Stimulated activated CD8-positive, alpha-beta memory T cell treated with anti-CD3 and anti-CD28 coated beads, Interleukin-4, amount 100 ng/mL, for 48 hours (primary cell): Measurements from ENCODE around the gene ARMC5.

Experiments used
- DNase-seq: peaks from one replicate; pipeline ENCODE4 v3.0.0-alpha.2; 2020

ARMC5 gene

DNA sequence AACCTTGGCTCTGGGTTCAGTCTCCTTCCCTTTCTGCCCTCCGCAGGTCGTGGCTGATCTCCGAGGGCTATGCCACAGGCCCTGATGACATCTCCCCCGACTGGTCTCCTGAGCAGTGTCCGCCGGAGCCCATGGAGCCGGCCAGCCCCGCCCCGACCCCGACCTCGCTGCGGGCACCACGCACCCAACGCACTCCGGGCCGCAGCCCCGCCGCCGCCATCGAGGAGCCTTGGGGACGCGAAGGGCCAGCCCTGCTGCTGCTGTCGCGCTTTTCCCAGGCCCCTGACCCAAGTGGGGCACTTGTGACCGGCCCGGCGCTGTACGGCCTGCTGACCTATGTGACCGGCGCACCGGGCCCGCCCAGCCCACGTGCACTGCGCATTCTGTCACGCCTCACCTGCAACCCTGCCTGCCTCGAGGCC is 5.1 kb downstream of the ARMC5 start:
- DNase-seq = no peak

DNA sequence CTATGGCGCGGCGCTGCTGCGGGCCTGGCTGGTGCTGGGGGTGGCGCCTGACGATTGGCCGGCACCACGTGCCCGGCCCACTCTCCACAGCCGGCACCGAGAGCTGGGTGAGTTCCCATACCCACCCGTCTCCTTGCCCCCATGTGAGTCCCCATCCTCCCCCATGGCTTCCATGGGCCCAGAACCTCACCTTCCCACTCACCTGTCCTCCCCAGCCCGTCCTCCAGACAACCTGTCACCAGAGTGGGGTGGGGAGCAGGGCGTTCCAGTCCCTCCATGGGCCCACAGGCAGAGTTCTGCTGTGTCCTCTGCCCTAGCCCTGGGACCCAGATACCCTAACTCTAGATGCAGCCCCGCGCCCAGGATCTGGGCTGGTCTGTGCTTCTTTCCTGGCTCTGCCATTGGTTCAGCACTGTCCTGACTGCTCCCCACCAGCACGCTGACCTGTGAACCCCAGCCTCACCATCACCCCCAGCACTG is 5.5 kb downstream of the ARMC5 start:
- DNase-seq = no peak

DNA sequence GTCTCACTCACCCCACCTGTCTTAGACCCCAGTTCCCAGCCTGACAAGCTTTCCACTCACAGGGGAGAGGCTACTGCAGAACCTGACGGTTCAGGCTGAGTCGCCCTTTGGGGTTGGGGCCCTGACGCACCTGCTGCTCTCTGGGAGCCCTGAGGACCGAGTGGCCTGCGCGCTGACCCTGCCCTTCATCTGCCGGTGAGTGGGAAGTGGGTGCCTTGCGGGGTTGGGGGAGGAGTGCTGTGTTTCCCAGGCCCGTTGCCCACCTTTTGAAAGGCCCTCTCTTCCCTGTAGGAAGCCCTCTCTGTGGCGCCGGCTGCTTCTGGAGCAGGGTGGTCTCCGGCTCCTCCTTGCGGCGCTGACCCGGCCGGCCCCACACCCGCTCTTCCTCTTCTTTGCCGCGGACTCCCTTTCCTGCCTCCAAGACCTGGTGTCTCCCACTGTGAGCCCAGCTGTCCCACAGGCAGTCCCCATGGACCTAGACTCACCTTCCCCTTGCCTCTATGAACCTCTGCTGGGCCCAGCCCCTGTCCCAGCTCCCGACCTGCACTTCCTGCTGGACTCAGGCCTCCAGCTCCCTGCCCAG is 6.6 kb downstream of the ARMC5 start:
- DNase-seq = no peak

DNA sequence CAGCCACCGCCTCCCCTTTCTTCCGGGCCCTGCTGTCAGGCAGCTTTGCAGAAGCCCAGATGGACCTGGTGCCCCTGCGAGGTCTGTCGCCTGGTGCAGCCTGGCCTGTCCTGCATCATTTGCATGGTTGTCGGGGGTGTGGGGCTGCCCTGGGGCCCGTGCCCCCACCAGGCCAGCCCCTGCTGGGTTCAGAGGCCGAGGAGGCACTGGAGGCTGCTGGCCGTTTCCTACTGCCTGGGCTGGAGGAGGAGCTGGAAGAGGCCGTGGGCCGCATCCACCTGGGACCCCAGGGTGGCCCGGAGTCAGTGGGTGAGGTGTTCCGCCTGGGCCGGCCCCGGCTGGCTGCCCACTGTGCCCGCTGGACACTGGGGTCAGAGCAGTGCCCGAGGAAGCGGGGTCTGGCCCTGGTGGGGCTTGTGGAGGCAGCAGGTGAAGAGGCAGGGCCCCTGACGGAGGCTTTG is 7.1 kb downstream of the ARMC5 start:
- no peak for DNase-seq

DNA sequence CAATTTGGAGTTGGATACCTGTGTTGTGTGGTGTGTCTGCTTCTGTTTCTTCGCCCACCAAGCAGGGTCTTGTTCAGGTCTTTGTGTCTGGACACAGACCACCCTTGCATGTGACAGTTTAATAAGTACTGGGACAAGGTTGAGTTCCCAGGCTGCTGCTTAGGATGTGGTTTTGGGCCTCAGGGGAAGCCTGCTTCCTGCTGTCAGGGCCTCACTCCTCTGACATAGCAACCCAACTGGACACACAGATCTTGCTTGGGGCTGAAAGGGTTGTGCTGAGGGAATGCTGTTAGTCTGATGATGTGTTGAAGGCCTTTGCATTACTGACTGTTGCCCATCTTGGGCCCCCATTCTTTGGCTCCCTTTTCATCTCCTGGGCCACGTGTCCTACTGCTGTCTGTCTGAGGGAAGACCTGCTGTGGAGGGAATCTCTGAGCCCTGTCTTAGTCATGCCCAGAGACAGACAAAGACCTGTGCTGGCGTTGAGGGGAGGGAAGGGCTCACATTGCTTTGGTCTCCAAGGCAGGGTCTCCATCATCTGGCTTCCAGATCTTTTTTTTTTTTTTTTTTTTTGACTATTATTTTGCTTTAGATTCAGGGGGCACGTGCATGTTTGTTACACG is 8.0 kb downstream of the ARMC5 start:
- DNase-seq = no peak

DNA sequence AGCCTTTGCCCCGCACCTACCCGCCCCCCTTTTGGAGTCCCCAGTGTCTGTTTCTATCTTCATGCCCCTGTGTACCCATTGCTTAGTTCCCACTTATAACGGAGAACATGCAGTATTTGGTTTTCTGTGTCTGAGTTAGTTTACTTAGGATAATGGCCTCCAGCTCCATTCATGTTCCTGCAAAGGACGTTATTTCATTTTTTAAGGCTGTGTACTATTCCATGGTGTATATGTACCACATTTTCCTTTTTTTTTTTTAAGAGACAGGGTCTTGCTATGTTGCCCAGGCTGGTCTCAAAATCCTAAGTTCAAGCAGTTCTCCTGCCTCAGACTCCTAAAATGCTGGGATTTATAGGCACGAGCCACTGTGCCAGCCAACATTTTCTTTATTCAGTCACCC is 8.6 kb downstream of the ARMC5 start:
- no peak for DNase-seq

DNA sequence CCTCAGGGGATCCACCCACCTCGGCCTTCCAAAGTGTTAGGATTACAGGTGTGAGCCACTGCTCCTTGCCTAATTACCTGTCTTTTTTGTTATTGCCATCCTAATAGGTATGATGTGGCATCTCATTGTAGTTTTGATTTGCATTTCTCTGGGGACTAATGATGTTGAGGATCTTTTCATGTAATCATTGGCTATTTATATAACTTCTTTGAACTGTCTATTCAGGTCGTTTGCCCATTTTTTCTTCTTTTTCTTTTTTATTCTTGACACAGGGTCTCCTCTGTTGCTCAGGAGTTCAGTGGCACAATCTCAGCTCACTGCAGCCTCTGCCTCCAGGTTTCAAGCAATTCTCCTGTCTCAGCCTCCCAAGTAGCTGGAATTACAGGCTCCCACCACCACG is 11.3 kb downstream of the ARMC5 start:
- DNase-seq = no peak

DNA sequence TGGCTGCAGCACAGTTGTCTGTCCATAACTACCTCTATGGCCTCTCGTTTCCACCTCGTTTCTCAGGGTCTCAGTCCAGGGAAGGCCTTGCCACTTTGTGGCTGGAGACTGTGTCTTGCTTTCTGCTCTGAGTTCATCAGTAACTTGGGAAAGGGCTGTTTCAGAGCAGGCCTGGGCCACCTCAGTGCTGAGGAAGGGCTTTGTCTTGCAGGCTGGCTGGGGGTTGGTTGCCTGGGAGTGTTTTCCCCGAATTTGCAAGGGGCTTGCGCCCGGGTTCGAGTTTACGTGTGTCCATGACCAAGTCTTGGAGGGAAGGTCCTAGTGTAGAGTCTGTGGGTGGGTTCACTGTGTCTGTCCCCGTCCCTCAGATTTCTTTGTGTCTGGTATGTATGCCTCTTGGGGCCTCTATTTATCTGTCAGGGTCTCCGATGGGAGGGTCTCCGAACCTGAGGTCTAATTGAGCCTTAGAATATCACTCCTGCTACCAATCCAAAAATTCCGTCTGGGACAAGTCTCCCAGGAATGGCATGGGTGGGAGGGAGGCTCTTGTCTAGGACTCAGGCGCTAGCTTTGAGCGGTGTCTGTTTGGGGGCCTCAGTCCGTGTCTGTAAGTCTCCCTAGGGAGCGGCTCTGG is 12.1 kb downstream of the ARMC5 start:
- no peak for DNase-seq

DNA sequence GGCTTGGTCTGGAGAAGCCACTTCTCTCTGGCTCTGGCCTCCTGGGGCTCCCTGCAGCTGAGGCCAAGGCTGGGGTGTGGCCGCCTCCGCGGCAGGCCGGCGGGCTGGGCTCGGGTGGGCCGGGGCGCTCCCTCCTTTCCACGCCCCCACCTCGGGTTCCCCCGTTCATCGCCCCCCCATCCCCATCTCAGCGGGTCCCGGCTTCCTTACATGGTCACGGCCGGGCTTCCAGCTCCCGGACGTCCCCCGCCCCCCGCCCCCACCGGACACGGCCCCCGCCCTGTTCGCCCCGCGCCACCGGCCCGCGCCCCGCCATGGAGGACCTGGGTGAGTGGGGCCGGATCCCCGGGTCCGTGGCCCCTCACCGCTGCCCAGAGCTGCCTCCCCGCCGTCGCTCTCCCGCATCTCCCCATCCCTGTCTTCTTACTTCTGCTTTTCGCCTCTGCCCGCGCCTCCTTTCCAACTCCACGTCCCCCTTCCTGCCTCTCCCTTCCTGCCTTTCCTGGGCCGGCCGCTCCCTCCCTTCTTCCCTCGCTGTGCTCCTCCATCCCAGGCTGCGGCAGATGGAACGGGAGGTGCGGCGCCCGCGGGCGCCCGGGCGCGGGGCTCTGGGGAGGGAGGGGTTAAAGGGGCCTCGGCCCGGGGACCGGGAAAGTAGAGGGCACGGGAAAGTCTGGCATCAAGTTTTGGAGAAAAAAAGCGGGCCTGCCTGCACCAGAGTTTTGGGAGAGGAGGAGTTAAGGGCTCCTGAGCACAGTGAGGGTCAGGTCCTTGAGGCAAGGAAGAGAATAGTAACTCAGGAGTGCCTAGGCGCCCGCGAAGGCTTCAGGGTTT is 12.8 kb downstream of the ARMC5 start, which contains the start of gene TGFB1I1:
TGFB1I1 (plus strand) TSS at position 278 of the 834 bp plus-strand sequence; CDS start at position 315, 37 bp downstream.
- DNase-seq = no peak

DNA sequence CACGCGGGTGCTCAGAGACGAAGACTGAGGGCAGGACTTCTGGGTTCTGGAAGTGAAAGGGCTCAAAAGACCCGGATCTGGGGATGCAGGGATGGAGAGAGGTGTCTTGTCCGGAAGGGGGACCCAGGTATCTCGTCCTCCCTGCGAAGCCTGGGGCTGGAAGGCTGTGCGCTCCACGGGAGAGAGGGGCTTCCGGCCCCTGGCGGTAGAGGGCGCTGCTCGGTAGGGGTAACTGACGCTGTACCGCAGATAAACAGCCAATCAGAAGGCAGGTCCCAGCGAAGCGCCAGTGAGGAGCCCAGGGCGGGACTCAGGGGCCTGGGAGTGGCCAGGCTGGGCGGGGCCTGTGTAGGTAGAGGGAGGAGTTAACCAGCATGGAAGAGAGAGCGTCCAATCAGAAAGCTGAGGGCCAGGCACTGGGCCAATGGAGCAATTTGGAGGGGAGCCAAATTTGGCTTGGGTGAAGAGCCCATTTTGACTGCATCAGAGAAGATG is 13.5 kb downstream of the ARMC5 start:
- peak; percentile 74 for DNase-seq

DNA sequence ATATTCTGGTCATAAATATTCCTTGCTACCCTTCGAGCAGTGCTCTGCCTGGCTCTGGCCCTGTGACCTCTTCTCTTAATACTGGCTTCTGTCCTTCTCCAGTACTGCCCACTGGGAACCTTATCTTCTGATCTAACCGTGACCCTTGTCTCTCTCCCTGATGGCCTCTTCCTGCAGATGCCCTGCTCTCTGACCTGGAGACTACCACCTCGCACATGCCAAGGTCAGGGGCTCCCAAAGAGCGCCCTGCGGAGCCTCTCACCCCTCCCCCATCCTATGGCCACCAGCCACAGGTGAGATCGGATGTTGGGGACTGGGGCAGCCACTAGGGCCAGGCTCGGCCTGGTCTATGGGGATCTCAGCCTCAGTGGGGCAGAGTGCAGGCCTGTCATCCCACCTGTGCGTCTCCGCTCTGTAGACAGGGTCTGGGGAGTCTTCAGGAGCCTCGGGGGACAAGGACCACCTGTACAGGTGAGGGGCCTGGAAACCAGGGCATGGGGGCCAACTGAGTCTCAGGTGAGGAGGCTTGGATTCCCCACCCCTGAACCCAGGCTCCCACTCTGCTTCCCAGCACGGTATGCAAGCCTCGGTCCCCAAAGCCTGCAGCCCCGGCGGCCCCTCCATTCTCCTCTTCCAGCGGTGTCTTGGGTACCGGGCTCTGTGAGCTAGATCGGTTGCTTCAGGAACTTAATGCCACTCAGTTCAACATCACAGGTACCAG is 14.1 kb downstream of the ARMC5 start:
- no peak for DNase-seq

DNA sequence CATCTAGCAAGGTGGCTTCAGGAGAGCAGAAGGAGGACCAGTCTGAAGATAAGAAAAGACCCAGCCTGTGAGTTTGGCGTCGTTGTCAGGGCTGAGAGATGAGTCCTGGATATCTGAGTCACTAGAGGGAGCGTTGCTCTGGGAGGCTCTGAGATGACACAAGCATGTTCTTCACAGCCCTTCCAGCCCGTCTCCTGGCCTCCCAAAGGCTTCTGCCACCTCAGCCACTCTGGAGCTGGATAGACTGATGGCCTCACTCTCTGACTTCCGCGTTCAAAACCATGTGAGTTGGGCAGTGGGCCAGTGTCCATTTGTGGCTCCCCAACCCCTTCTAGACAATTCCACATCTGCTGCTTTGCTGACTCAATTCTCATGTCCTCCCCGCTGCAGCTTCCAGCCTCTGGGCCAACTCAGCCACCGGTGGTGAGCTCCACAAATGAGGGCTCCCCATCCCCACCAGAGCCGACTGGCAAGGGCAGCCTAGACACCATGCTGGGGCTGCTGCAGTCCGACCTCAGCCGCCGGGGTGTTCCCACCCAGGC is 14.9 kb downstream of the ARMC5 start:
- no peak for DNase-seq

DNA sequence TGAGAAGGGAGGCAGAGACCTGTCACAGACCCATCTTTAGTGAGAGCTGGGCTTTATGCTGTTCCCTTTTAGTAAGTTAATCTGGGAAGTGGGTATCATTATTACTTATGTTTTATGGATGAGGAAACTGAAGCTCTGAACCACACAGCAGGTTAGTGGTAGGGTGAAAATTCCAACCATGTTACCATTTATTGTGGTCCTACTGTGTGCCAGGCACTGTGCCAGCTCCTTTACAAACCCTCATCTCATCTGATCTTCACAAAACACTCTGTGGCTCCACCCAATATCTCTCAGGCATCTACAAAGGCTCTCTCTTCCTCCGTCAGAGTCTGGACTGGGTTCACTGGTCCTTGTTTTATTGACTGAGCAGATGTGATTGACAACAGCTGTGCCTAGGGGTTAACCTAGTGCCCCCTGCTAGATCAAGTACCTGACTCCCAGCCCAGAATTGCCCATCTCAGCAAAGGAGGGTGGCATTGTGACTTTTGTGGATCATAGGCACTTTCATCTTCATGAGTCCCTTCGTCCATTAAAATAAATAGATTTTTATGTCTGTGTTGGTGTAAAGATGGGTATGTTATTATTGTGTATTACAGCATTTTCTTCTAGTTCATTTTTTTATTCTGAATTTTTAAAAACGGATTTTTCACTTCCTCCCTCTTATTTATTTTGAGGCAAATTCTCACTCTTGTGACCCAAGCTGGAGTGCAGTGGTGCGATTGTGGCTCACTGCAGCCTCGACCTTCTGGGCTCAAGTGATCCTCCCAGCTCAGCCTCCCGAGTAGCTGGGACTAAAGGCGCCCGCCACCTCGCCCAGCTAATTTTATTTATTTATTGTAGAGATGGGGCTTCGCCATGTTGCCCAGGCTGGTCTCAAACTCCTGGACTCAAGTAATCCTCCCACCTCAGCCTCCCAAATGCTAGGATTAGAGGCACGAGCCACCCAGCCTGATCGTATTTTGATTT is 15.8 kb downstream of the ARMC5 start:
- no peak for DNase-seq

DNA sequence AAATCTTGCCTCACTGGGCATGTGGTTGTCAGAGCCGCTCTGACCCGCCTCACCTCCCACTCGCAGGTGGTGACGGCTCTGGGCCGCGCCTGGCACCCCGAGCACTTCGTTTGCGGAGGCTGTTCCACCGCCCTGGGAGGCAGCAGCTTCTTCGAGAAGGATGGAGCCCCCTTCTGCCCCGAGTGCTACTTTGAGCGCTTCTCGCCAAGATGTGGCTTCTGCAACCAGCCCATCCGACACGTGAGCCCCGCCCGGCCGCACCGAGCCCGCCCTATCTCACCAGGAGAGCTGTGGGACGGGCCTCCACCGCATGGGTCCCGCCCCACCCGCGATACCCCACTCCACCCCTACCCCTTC is 16.6 kb downstream of the ARMC5 start:
- DNase-seq = no peak

DNA sequence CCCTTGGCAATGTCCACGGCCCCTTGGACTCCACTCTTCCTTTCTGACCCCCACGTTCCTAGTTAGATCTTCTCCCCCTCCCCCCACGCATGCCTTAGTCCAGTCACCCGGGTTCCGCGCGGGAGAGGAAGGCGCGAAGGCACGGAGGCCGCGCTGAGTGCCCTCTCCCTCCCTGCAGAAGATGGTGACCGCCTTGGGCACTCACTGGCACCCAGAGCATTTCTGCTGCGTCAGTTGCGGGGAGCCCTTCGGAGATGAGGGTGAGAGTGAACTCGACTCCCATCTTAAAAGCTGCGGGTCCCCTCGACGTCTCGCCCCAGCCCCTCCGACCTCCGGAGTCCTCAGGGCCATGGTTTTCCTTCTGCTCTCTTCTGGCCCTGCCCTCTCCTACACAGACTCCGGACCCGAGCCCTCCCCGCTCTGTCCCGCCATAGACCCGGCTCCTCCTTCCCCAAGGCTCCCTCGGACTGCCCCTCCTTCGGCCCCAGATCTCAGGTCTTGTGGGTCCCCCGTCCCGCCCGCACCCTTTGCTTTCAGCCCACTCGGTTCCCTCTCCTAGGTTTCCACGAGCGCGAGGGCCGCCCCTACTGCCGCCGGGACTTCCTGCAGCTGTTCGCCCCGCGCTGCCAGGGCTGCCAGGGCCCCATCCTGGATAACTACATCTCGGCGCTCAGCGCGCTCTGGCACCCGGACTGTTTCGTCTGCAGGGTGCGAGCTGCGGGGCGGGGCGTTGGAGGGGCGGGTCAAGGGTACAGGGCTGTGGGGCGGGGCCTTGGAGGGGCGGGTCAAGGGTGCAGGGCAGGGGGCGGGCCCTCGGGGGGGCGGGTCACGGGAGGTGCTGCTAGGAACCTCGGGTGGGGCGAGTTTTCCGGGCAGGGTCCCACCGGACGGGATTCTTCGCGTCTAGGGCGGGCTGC is 17.3 kb downstream of the ARMC5 start:
- peak; percentile 93 for DNase-seq

DNA sequence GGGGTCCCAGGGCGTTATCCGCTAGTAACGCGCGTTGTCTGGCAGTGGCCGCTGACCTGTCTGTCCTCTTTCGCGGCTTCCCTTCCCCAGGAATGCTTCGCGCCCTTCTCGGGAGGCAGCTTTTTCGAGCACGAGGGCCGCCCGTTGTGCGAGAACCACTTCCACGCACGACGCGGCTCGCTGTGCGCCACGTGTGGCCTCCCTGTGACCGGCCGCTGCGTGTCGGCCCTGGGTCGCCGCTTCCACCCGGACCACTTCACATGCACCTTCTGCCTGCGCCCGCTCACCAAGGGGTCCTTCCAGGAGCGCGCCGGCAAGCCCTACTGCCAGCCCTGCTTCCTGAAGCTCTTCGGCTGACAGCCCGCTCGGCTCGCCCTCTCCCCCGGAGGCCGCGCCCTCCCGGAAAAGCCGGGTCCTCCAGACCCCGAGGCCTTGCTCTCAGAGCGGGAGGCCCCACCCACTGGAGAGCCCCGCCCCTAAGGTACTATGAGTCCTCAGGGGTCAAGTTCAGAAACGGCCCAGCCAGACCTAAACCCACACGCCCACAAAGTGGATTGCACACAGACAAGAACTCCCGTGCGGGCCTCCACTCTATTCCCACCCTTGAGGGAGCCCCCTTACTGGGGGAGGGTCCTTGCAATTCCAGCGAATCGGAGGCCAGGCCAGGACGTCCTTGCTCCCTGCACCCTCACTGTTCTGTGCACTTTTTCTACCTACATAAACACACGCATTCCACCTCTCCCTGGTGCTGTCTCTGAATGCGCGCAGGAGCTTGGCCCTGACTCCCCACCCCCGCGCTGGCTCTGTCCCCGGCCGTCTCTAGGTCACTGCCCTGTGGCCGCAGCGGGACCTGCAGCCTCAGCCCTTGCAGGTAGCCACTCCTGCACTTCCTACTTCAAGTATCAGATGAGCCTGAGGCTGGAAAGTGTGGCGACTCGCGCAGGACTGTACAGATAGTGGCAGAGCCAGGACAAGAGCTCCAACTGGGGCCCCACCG is 18.2 kb downstream of the ARMC5 start:
- DNase-seq = peak; percentile 71

DNA sequence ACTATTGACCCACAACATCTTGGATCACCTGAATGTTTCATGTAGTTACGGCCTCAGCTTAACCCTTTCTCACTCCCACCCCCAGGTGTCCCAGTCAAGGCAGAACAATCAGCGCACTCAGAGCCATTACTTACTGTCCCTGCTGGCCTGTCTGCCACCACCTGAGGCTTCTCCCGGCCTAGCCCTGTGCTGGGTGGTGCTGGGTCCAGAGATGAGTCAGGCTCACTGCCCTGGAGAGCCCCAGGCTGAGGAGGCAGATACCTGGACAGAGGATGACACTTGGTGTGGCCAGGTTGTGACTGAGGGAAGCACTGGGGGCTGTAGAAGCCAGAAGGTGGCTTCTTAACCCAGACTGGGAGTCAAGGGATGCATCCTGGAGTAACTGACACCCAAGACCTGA is 19.7 kb downstream of the ARMC5 start:
- no peak for DNase-seq

DNA sequence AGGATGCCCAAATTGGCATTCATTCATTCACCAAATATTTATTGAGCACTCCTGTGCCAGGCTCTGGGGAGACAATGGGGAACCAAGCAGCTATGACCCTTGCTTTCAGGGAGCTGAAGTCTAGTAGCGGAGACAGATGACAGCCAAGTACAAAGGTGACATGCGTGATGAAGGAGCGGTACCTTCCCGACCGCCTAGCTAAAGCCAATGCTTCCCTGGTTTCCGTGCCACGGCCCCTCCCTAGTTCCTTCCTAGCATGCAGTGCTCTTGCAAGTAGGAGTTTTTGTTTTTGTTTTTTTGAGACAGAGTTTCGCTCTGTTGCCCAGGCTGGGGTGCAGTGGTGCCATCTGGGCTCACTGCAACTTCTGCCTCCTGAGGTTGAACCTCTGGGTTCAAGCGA is 20.4 kb downstream of the ARMC5 start:
- DNase-seq = no peak
